GM18907 (cell line): ENCODE data around the gene FXYD1.

Source experiments
- ATAC-seq: cut with Tn5 transposase; IDR thresholded peaks from one replicate; pipeline ENCODE4 v1.9.1; 2021; ENCODE audit warnings: mild to moderate bottlenecking, moderate library complexity; ENCODE audit not compliant: unreplicated experiment

FXYD1 gene

DNA sequence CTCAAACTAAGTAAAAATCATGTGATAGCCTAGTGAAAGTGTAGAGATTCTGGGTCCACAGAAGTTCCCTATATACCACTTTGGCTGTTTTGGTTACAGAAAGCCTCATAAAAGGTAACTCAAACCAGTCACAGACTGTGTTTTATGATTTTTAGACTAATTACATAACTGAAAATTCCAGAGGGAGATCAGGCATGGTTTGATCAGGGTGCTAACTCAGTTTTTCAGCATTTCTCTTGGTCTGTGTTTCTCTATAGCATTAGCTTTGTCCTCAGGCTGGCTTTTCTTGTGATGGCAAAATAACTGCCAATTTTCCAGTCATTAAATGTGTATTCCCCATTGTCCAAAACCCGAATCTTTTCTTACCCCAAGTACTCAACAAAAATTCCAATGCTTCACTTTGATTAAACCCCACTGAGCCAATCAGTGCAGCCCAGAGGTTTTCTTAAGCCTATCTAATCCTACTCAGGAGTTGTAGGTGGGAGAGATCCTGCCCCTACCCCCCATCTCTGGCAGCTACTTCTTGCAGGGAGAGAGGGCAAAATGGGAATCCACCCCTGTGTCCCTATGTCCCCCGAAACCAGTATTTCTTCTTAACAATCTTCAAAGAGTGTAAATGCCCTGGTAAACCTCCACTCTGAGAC is 31.6 kb upstream of the FXYD1 start:
- no peak for ATAC-seq

DNA sequence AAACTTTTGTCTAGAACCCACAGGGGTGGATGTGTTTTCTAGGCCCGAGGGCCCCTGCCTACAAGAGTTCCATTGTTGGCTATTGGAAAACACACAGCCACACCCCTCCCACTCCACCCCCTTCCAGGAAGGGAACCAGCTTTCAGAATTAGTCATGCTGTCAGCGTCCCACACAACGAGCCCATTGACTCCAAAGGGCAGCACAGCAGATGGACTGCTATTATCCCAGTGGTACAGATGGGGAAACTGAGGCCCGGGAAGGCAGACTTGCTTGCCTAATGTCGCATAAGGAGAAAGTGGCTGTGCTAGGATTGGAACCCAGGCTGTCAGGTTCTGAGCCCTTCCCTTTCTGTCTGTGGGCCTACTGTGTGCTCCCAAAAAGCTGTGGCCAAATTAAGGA is 31.1 kb upstream of the FXYD1 start:
- no peak for ATAC-seq

DNA sequence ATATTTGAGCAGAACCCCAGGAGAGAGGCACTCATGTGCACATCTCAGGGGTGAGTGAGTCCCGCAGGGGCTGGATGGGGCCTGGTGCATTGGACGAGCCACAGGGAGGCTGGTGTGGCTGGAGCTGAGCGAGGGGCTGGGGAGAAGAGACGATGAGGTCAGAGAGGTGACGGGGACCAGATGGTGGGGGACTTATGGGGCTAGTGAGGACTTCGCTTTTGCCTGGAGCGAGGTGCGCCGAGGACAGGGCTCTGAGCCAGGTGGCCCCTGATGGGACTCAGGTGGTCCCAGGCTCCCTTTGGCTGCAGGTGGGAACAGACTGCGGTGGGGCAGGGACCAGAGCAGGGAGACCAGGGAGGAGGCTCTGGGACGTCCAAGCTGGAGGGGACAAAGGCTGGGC is 29.9 kb upstream of the FXYD1 start:
- ATAC-seq, result no peak

DNA sequence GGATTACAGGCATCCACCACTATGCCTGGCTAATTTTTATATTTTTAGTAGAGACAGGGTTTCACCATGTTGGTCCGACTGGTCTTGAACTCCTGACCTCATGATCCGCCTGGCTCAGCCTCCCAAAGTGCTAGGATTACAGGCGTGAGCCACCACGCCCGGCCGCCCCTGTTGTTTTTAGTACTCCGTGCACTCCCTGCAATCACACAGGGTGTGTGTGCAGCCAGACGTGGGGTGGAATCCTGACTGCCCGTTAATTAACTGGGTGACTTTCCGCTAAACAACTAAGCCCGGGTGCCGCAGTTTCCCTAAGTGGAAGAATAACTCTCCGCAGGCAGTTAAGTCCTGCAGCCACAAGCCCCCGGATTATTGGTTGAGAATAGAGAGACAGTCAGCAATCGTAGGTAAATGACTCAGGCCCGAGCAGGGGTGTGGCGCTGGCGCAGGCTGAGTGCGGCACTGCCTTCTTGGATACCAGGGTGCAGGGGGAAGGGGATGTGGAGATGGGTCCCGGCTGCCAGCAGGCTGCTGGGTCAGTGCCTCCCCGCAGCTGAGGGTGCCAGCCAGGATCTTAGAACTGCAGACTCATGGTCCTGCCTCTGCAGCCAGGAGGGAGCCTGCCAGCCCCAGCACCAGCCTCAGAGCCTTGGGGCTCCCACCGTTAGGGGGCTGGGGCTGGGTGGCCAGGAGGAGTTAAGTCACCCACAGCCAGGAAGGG is 29.1 kb upstream of the FXYD1 start:
- ATAC-seq, result no peak

DNA sequence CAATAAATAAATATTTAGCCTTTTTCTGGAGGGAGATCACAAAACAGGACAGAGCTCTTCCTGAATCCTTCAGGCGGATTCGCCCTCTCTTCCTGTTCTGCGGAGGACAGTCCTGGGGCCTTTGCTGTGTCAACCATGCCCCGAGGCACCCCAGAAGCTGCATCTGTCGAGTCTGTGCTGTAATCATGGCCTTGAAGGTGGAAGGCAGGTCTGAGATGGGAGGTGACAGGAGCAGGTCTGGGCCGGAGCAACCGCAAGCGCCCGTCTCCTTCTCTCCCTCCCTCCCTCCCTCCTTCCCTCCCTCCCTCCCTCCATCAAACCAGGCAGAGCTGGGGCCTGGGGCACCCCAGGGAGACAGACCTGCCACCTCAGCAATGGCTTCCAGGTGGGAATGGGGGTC is 27.6 kb upstream of the FXYD1 start:
- ATAC-seq, result no peak

DNA sequence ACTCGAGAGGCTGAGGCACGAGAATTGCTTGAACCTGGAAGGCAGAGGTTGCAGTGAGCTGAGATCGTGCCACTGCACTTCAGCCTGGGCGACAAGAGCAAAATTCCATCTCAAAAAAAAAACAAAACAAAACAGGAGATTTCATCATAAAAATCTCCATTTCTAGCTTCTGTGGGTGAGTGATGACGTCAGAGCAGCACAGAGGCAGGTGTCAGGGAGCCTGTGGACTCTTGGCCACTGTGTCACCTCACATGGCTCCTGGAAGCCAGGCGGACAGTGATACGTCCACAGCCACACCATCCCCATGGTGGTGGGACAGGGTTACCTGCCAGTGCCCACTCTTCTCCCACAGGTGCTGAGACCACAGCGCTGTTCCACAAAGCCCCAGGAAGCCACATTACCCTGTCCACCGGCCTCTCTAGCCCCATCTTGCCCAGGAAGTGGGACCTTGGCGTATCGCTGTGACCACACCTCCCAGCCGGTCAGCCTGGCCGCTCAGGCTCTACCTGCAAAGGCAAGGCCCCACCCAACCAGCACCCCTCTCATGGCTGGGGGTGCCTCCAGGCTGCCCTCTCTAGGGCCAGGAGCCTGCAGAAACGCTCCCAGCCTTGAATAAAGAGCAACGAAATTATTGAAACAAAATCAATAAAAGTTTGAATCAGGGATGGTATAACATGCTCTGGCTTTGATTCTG is 25.5 kb upstream of the FXYD1 start:
- no peak for ATAC-seq

DNA sequence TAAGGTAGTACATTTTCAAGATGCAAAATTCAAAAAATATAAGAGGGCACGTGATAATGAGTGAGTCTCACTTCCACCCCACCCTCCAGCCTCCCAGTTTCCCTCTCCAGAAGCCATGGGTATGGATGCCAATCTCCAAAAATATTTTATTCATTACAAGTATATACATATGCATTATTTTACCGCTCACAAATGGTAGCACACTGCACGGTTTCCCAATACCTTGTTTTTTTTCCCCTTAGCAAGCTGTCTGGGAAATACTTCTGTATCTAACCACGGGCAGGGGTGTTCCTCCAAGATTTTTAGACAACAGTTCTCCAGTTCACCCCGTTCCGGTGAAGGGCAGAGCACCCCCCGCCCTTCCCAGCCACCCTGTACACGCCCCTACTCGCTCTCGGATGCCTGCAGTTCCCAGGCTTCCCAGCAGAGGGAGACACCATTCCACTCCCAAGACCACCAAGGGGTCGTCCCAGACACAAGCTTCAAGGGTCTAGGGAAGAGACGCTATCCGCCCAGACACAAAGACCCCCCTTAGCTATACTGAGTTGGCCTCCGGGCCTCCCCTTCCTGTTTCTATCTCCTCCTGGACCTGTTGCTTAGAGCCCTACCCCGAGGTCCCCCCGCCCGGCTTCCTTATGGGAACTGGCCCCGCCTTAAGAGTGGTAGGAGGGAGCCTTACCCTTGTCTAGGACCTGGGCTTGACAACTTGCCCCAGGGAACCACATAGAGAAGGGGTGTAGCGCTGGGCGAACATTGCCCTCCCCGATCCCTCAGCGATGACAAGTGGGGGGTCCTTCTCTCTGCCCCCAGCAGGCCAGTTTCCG is 24.1 kb upstream of the FXYD1 start:
- ATAC-seq, result no peak

DNA sequence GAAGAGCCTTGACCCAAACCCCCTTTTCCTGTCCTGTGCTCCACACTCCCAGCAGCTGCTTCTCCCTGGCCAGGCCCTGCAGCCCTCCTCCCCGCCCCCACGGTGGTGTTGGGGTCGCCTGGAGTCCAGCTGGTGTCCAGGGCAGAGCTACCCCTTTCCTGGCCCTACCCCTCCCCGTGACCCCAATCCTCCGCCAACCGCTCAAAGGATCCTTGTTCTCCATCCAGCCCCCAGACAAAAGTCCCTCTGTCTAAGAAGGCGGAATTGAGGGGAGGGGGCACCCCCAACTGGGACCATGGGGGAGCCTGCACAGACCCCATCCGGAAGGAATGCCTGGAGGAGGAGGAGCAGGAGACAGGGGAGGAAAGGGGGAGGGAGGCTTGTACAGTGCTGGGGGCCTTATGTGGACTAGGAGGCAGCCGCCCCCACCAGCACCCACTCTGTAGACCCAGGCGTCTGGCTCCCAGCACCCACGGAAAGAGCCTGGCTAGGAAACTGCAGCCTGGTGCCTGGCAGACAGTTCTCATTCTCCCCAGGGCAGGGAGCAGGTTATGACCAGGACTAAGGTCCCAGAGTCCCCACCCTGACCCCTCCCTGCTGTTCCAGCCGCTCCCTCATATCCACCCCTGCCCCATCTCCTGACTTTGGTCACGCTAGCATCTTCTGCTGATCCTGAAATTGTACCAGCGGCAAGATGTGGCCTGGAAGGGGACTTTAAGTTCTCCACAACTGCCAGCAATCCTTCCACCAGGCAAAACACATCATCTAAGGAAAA is 23.3 kb upstream of the FXYD1 start, which contains the start of gene FXYD3:
Gene FXYD3 (plus strand): TSS at position 647 of the 775 bp plus-strand sequence. CDS start 3,554 bp downstream, outside the sequence.
- ATAC-seq, result no peak

DNA sequence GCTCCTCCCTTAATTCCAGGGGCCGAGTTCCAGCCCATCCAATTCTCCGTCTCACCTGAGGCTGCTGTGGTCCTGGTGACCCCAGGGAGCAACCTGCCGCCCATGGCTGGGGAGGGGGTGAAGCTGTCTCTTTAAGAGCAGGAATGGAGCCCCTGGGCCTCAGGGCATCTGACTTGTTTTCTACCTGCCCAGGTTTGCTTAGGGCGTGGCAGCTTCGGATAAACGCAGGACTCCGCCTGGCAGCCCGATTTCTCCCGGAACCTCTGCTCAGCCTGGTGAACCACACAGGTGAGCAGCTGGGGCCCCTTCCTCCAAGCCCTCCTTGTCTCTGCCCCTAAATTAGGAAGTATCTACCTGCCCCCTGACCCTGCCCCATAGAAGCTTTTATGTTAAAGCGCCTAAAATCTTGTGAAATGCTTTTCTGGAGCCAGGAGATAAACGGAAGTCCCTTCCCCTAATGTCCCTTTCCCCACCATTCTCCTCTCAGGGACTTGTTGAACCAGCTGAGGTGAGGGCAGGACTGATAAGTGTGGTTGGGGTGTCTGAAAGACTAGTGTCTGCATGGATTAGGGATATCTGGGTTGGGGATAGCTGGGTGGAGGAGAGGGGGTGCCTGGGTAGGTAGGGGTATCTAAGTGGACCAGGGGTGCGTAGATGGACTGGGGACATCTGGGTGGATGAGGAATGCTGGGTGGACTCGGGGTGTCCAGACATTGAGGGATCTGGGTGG is 22.4 kb upstream of the FXYD1 start:
- ATAC-seq, result no peak

DNA sequence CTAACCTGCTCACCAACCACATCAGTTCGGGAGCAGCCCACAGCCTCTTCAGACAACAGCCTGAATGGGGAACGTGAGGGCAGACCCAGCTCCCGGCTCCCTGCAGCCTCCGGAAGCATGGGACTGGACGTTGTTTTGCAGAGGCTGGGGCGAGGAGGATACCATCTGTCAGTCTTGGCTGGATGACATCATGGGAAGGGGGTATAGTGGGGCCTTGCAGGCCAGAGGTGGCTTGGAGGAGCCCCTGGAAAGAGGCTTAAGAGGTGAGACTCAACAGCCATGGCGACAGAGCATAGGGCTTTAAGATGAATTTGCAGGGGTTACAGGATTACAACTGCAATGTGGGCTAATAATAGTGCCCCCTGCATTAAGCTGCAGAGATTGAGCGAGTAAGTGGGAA is 21.5 kb upstream of the FXYD1 start:
- ATAC-seq, result no peak

DNA sequence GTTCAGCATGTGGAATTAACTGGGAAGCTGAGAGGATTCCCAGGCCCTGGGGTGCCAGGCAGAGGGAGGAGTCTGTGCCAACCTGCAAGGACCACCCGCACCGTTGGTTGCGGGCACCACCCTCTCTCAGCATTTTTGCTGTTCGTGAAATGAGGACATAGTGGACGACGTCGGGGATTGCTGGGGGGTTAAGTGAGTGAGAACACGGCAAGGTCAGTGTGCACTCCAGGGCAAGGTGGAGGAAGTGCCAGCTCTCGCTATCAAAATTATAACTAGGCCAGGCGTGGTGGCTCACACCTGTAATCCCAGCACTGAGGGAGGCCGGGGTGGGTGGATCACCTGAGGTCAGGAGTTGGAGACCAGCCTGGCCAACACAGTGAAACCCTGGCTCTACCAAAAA is 20.8 kb upstream of the FXYD1 start:
- no peak for ATAC-seq

DNA sequence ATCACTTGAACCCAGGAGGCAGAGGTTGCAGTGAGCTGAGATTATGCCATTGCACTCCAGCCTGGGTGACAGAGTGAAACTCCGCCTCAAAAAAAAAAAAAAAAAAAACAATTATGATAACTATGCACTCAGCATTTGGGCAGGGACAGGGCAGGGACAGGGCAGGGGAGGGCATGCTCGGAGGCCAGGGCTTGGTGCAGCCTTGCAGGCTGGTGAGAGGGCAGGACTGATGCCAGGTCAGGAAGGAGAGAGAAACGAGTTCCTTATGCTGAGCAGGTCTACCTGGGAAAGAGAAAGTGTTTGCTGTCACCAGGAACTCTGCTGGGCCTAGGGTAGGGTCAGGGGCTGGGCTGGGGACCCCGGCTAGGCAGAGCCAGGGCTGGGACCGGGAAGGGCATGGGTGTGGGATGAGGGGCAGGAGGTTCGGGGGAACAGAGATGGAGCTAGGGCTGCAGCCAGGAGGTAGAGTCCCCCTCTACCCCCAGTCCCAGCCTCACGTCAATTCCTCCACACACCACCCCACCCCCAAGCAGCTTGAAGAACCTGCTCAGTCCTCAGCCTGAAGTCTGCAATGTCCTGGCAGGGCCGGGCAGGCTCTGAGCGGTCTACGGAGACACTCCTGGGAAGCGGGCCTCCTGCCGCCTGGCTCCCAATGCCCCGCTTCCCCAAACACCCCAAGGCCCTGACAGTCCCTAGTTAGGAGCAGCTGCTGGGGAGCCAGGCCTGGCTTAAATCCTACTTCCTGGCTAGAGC is 20.2 kb upstream of the FXYD1 start:
- no peak for ATAC-seq

DNA sequence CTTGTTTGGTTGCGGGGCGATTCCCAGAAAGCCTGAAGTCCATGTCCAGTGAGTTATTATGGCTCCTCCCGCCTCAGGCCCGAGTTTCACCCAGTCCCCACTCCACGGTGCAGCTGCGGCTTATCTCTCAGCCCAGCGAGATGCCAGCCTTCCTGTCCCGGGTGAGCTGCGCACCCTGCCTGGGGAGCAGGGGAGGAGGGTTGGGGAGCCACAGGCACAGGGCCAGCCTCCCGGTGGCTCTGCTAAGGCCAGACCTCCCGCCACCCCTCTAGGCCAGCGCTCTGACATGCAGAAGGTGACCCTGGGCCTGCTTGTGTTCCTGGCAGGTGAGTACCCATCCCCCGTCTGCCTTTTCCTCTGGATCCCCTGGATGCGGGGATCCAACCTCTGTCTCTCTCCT is 19.5 kb upstream of the FXYD1 start:
- no peak for ATAC-seq

DNA sequence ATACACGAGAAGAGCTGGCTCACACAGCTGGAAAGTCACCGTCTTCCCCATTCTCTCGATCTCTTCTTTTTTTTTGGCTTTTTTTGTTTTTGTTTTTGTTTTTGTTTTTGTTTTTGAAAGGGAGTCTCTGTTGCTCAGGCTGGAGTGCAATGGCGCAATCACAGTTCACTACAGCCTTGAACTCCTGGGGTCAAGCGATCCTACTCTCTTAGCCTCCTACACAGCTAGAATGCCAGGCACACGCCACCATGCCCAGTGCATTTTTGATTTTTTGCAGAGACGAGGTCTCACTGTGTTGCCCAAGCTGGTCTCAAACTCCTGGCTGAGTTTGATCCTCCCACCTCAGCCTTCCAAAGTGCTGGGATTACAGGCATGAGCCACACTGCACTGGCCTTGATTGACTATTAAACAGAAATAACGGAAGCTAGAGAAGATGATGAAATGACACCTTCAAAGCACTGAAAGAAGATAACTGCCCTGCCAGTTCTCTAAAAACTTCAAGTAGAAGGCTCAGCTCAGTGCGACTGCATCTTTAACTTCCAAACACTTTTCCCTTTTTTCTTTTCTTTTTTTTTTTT is 19.0 kb upstream of the FXYD1 start:
- ATAC-seq, result no peak

DNA sequence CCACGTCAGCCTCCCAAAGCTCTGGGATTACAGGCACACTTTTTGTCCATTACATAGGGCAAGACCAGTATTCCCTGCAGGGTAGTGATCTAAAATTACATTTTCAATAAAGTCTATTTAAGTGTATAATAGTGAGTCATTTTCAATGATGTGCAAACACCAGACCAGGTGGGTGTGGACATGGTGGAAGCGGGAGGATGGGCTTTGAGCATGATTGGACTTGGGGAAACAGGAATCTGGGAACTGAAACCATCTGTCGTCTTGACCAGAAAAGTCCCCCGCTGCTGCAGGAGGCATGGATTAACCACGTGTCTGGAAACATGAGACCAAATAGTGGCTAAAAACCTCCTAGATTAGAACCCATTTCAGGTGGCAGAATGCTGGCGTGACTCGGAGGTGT is 18.1 kb upstream of the FXYD1 start:
- ATAC-seq, result no peak

DNA sequence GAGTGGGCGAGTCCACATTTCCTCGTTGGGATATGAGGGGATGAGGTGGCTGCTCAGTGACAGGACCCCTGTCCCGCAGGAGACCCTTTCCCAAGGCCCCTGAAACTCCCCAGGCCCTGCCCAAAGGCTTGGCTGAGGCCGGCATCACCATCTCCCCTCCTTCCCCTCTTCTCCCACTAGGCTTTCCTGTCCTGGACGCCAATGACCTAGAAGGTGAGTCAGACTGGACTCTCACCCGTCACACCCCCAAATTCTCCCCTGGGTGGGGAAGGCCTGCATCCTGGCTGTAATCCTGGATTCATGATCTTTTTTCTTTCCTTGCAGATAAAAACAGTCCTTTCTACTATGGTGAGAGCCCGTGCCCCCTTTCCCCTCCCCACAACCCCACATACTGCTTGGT is 17.7 kb upstream of the FXYD1 start:
- no peak for ATAC-seq

DNA sequence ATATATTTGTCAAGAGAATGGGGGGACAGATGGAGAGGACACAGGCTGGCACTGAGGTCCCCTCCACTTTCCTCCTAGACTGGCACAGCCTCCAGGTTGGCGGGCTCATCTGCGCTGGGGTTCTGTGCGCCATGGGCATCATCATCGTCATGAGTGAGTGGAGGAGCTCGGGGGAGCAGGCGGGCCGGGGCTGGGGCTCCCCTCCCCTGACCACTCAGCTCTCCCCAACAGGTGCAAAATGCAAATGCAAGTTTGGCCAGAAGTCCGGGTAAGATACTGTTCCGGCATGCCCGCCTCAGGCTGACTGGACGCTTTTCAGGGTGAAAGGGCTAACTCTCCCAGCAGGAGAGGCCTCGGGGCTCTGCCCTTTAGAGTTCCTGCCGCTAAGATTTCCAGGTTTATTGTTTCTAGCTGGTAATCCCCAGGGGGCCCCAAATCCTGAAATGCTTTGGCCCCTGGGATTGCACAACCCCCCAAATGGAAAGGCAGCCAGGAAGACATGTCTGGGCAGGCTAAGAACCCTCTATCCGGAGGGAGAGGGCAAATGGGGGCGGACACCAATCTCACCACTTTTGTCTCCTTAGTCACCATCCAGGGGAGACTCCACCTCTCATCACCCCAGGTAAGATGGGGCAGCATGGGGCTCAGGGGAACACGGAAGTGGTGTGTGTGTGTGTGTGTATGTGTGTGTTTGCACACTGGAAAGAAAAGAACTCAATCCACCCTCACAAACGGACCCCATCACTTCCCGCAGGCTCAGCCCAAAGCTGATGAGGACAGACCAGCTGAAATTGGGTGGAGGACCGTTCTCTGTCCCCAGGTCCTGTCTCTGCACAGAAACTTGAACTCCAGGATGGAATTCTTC is 15.7 kb upstream of the FXYD1 start:
- no peak for ATAC-seq

DNA sequence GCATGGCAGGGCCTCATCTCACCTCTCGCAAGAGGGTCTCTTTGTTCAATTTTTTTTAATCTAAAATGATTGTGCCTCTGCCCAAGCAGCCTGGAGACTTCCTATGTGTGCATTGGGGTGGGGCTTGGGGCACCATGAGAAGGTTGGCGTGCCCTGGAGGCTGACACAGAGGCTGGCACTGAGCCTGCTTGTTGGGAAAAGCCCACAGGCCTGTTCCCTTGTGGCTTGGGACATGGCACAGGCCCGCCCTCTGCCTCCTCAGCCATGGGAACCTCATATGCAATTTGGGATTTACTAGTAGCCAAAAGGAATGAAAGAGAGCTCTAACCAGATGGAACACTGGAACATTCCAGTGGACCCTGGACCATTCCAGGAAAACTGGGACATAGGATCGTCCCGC is 15.1 kb upstream of the FXYD1 start:
- ATAC-seq, result no peak
